Neural crest cell (in vitro differentiated cells): ENCODE measurements around the gene TNFSF11. TPM values are rescaled to one million over a fixed set of nuclear protein-coding genes. Genes with fewer than 3 reads are reported as not detected.

Experiments
- DNase-seq: peaks from one replicate; pipeline ENCODE4 v3.0.0; 2021; ENCODE audit warnings: low read depth, mixed read lengths, low spot score
- H3K27ac Mint-ChIP-seq: one replicate; pipeline ENCODE4 v1.8.0; 2021; ENCODE audit warnings: mild to moderate bottlenecking, mixed read lengths; ENCODE audit not compliant: unreplicated experiment
- H3K27me3 Mint-ChIP-seq: 2 replicates; pipeline ENCODE4 v1.8.0; 2021; ENCODE audit warnings: low read depth, mild to moderate bottlenecking, mixed read lengths
- H3K36me3 Mint-ChIP-seq: 2 replicates; pipeline ENCODE4 v1.8.0; 2021; ENCODE audit warnings: low read depth, mild to moderate bottlenecking, mixed read lengths
- H3K4me1 Mint-ChIP-seq: 2 replicates; pipeline ENCODE4 v1.8.0; 2021; ENCODE audit warnings: mixed read lengths
- H3K4me3 Mint-ChIP-seq: one replicate; pipeline ENCODE4 v1.8.0; 2021; ENCODE audit warnings: mild to moderate bottlenecking, mixed read lengths
- H3K9me3 Mint-ChIP-seq: 2 replicates; pipeline ENCODE4 v1.8.0; 2021; ENCODE audit warnings: mixed read lengths
- CTCF ChIP-seq: fragments of 200-600 bp; sonication (generic); conservative IDR thresholded peaks from 2 replicates; pipeline ENCODE4 v1.5.0; 2021; ENCODE audit warnings: antibody characterized with exemption, mild to moderate bottlenecking
- total RNA-seq: library from RNA; stranded (reverse); gene quantifications from 2 replicates; pipeline ENCODE4 v1.2.1, GENCODE V29; 2021

The TNFSF11 gene
- total RNA-seq, 1 donor from 2014 or later, result not detected

GRCh38 chr13:42654212-42654611 lies 80.3 kb downstream of the TNFSF11 start:
- Mint-ChIP-seq H3K4me3 (no peak overlapping the region), H3K4me1 (peaks cover 22% of the 10 kb centered on the region), H3K36me3 (no peaks in the 10 kb centered on the region), H3K27ac (no peak overlapping the region), H3K9me3 (no peaks in the 10 kb centered on the region), H3K27me3 (peaks cover 5% of the 10 kb centered on the region)
- DNase-seq, result no peak
- TF ChIP-seq CTCF, result no peak

- H3K4me1 Mint-ChIP-seq, result peaks cover 22% of the 10 kb centered on the region
- H3K4me3 Mint-ChIP-seq, result no peak overlapping the region
- no peak for TF ChIP-seq CTCF
- H3K36me3 Mint-ChIP-seq, result no peaks in the 10 kb centered on the region
- H3K27me3 Mint-ChIP-seq, result peaks cover 5% of the 10 kb centered on the region
- H3K9me3 Mint-ChIP-seq, result no peaks in the 10 kb centered on the region
- H3K27ac Mint-ChIP-seq, result no peak overlapping the region
- no peak for DNase-seq
These were observed 80.8 kb downstream of the TNFSF11 start for GRCh38 chr13:42654722-42655121.

- Mint-ChIP-seq H3K9me3 (no peaks in the 10 kb centered on the region), H3K4me3 (no peak overlapping the region), H3K4me1 (peaks cover 22% of the 10 kb centered on the region), H3K36me3 (no peaks in the 10 kb centered on the region), H3K27ac (no peak overlapping the region), H3K27me3 (no peaks in the 10 kb centered on the region)
- no peak for TF ChIP-seq CTCF
- DNase-seq, result no peak
These were observed 82.2 kb downstream of the TNFSF11 start for GRCh38 chr13:42656161-42656560.

- TF ChIP-seq CTCF, result no peak
- H3K36me3 Mint-ChIP-seq, result no peaks in the 10 kb centered on the region
- no peaks in the 10 kb centered on the region for H3K27me3 Mint-ChIP-seq
- H3K4me3 Mint-ChIP-seq, result no peak overlapping the region
- H3K9me3 Mint-ChIP-seq, result no peaks in the 10 kb centered on the region
- H3K4me1 Mint-ChIP-seq, result peaks cover 22% of the 10 kb centered on the region
- DNase-seq, result no peak
- H3K27ac Mint-ChIP-seq, result peak overlapping the region; percentile 4
These were observed 83.0 kb downstream of the TNFSF11 start for GRCh38 chr13:42656958-42657357.

Other genes with a start within 250 kb of the TNFSF11 start
- not detected in 2 replicates for gene FAM216B, start 207.4 kb downstream of the TNFSF11 start, total RNA-seq